Measurements from ENCODE around the gene HCN2.

HCN2 gene

GRCh38 chr19:618247-618619, 28.6 kb downstream of the HCN2 start:
- no peaks in the 10 kb centered on the region for H3K36me3 ChIP-seq (ENCODE audit: low read length)

GRCh38 chr19:618674-619285, 29.1 kb downstream of the HCN2 start:
- Histone ChIP-seq H2AFZ (ENCODE audit: low read depth, low read length, severe bottlenecking) (no peak overlapping the region), H3K27me3 (ENCODE audit: low read length) (no peaks in the 10 kb centered on the region), H3K4me3 (ENCODE audit: insufficient read depth, low read length, poor library complexity, severe bottlenecking) (no peak overlapping the region), H3K79me2 (ENCODE audit: insufficient read depth, low read length) (no peaks in the 10 kb centered on the region), H3K9me3 (ENCODE audit: insufficient read depth, low read length) (no peaks in the 10 kb centered on the region), H3K9me2 (replicated peaks; ENCODE audit: insufficient read depth, low read length) (no peaks in the 10 kb centered on the region), H3K27ac (ENCODE audit: low read depth, low read length) (no peak overlapping the region), H3K36me3 (ENCODE audit: low read length) (no peaks in the 10 kb centered on the region), H4K20me1 (ENCODE audit: low read depth, low read length) (no peaks in the 10 kb centered on the region), H3K9ac (ENCODE audit: low read length) (no peak overlapping the region), H3K4me2 (ENCODE audit: low read depth, low read length, poor library complexity, severe bottlenecking) (no peak overlapping the region), H3F3A (ENCODE audit: insufficient read depth) (no peaks in the 10 kb centered on the region)
- TF ChIP-seq CTCF (IDR thresholded peaks at IDR 0.05; ENCODE audit: insufficient read depth, low read length, poor library complexity, severe bottlenecking), result no peak
- TF ChIP-seq EZH2phosphoT487 (conservative IDR thresholded peaks at IDR 0.05; ENCODE audit: low read length), result no peak

More at GRCh38 chr19:618247-618619, 28.6 kb downstream of the HCN2 start:
- Histone ChIP-seq H3K4me3 (ENCODE audit: insufficient read depth, low read length, poor library complexity, severe bottlenecking) (no peak overlapping the region), H3K4me2 (ENCODE audit: low read depth, low read length, poor library complexity, severe bottlenecking) (no peak overlapping the region), H3F3A (ENCODE audit: insufficient read depth) (no peaks in the 10 kb centered on the region), H3K9ac (ENCODE audit: low read length) (no peak overlapping the region), H3K9me2 (replicated peaks; ENCODE audit: insufficient read depth, low read length) (no peaks in the 10 kb centered on the region), H4K20me1 (ENCODE audit: low read depth, low read length) (no peaks in the 10 kb centered on the region), H3K27ac (ENCODE audit: low read depth, low read length) (no peak overlapping the region), H3K9me3 (ENCODE audit: insufficient read depth, low read length) (no peaks in the 10 kb centered on the region), H3K79me2 (ENCODE audit: insufficient read depth, low read length) (no peaks in the 10 kb centered on the region), H2AFZ (ENCODE audit: low read depth, low read length, severe bottlenecking) (no peak overlapping the region), H3K27me3 (ENCODE audit: low read length) (no peaks in the 10 kb centered on the region)
- TF ChIP-seq EZH2phosphoT487 (conservative IDR thresholded peaks at IDR 0.05; ENCODE audit: low read length), result no peak
- TF ChIP-seq CTCF (IDR thresholded peaks at IDR 0.05; ENCODE audit: insufficient read depth, low read length, poor library complexity, severe bottlenecking), result no peak

GRCh38 chr19:619286-620002, 29.8 kb downstream of the HCN2 start:
- Histone ChIP-seq H3K9me2 (replicated peaks; ENCODE audit: insufficient read depth, low read length) (no peaks in the 10 kb centered on the region), H3K36me3 (ENCODE audit: low read length) (no peaks in the 10 kb centered on the region), H3K9ac (ENCODE audit: low read length) (no peak overlapping the region), H3K27me3 (ENCODE audit: low read length) (no peaks in the 10 kb centered on the region), H3K4me2 (ENCODE audit: low read depth, low read length, poor library complexity, severe bottlenecking) (no peak overlapping the region), H3K4me3 (ENCODE audit: insufficient read depth, low read length, poor library complexity, severe bottlenecking) (no peak overlapping the region), H4K20me1 (ENCODE audit: low read depth, low read length) (no peaks in the 10 kb centered on the region), H3K27ac (ENCODE audit: low read depth, low read length) (no peak overlapping the region), H3F3A (ENCODE audit: insufficient read depth) (no peaks in the 10 kb centered on the region), H3K79me2 (ENCODE audit: insufficient read depth, low read length) (no peaks in the 10 kb centered on the region), H3K9me3 (ENCODE audit: insufficient read depth, low read length) (no peaks in the 10 kb centered on the region), H2AFZ (ENCODE audit: low read depth, low read length, severe bottlenecking) (no peak overlapping the region)
- no peak for TF ChIP-seq EZH2phosphoT487 (conservative IDR thresholded peaks at IDR 0.05; ENCODE audit: low read length)
- TF ChIP-seq CTCF (IDR thresholded peaks at IDR 0.05; ENCODE audit: insufficient read depth, low read length, poor library complexity, severe bottlenecking), result no peak
